LNCaP clone FGC (cell line): ENCODE results near the gene CLBA1.

Experiments
- DNase-seq: peaks from one replicate; pipeline ENCODE4 v3.0.0-alpha.2; 2011; ENCODE audit warnings: low read depth
- H3K4me3 ChIP-seq: 2 replicates; pipeline ENCODE4 v1.5.1; 2011; ENCODE audit warnings: mild to moderate bottlenecking, low read depth, low read length, control low read depth
- TF ChIP-seq, protein P1 (sequence below): IDR thresholded peaks from 2 replicates; pipeline ENCODE4 v1.5.1; 2012; ENCODE audit warnings: mild to moderate bottlenecking; ENCODE audit not compliant: control insufficient read depth, insufficient read depth; ENCODE audit errors: extremely low read depth

The CLBA1 gene

DNA sequence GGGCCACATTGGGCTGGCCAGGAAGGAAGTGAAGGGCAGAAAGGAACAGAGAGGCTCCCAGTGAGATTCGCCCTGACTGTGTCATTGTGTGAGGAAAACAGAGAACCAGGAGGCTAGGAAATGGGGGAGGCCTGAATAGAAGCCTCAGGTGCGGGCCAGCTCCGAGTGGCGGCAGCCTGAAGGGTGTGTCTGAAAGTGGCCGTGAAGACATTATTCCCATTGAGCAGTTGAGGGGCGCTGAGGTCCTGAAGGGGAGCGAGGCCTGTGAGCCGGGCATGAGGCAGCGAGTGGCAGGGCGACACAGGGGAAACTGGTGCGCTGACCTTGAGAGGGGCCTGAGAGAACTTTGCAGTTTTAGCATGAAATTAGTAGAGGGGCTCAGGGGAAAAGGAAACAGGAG is 6.9 kb downstream of the CLBA1 start:
- no peak overlapping the region for H3K4me3 ChIP-seq
- TF ChIP-seq, protein P1, sequence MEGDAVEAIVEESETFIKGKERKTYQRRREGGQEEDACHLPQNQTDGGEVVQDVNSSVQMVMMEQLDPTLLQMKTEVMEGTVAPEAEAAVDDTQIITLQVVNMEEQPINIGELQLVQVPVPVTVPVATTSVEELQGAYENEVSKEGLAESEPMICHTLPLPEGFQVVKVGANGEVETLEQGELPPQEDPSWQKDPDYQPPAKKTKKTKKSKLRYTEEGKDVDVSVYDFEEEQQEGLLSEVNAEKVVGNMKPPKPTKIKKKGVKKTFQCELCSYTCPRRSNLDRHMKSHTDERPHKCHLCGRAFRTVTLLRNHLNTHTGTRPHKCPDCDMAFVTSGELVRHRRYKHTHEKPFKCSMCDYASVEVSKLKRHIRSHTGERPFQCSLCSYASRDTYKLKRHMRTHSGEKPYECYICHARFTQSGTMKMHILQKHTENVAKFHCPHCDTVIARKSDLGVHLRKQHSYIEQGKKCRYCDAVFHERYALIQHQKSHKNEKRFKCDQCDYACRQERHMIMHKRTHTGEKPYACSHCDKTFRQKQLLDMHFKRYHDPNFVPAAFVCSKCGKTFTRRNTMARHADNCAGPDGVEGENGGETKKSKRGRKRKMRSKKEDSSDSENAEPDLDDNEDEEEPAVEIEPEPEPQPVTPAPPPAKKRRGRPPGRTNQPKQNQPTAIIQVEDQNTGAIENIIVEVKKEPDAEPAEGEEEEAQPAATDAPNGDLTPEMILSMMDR, result no peak
- no peak for DNase-seq

DNA sequence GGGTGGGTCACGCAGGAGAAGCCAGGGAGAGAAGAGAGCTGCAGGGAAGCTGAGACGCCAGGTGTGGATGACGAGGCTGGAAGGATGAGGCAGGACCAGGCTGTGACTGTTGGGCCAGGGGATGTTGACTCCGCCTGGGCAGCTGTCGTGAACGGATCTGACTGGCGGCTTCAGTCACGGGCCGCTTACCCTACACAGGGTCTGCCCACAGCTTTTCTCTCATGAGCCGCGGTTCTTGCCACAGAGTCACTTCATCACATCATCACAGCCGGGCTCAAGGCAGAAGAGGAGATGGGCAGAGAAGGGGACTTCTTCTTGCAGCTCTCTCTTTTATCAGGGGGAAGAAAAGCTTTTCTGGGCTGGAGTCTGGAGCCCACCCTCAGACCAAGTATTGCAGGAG is 7.7 kb downstream of the CLBA1 start:
- DNase-seq, result no peak
- no peak overlapping the region for H3K4me3 ChIP-seq
- TF ChIP-seq, protein P1, result no peak

DNA sequence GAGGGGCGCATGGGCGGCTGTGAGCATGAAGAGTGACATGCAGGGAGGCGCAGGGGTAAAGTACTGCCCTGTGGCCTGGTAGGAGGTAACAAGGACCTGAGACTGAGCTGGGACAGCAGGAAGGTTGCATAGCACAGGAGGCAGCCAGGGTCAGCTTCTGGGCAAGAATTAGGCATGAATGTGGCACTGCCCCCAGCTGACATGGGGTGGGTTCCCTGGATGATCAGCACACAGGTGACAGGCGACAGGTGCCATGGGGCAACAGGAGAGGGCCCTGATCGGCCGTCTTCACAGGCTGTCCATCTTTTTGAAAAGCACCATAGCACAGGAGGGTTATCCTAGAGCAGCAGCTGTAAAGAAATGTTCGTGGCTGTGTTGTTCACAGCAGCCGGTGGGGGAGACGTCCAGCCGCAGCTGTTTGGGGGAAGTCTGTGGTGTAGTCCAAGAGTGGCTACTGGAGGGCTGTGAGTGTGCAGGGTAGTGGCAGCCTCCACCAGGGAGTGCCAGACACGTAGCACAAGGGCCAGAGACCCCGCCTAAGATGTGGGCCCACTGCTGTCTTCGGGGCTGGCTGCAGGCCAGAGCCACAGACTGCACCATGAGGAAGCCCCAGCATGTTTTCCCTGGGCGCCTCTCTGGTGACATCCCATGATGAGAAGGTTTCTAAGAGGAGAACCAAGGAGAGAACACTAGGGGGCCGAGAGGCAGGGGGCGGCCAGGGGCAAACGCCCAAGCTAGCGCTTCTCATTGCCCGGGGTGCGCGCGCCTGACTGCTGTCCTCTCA is 8.4 kb downstream of the CLBA1 start:
- TF ChIP-seq, protein P1, result no peak
- no peak overlapping the region for H3K4me3 ChIP-seq
- DNase-seq, result no peak

DNA sequence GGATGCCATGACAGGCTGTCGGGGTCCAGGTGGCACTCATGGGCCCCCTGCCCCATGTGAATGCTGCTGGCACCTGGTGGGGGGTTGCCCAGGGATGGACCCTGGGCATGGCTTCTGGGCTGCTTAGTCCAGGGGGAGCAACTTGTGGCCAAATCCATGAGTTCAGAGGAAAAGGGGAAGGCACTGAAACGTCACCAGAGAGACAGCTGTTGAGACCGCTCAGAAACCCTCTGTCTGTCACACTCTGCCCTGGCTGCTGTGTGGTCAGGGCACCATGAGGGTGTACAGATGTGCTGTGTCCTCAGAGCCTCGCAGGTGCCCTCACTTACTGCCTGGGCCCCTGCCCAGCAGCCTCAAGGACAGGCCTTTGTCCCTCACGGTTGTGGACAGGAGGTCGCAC is 9.4 kb downstream of the CLBA1 start:
- no peak for DNase-seq
- H3K4me3 ChIP-seq, result no peak overlapping the region
- TF ChIP-seq, protein P1, result no peak

DNA sequence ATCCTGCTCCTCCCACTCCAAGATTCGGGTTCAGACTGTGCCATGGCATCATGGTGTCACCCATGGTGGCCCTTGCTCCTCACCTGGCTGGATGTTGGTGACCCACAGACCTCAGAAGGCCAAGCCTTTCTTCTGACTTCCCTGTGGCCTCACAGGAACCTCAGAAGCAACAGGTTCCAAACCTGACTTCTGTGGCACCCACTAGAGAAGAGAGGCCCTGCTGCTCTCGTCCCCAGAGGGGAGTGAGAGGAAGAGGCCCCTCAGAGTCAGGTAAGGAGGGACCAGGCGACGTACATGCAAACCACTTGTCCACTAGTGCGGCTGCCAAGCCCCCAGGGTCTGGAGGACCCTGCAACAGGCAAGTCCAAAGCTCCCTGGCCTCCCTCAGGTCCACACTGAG is 10.4 kb downstream of the CLBA1 start:
- TF ChIP-seq, protein P1, result no peak
- no peak for DNase-seq

DNA sequence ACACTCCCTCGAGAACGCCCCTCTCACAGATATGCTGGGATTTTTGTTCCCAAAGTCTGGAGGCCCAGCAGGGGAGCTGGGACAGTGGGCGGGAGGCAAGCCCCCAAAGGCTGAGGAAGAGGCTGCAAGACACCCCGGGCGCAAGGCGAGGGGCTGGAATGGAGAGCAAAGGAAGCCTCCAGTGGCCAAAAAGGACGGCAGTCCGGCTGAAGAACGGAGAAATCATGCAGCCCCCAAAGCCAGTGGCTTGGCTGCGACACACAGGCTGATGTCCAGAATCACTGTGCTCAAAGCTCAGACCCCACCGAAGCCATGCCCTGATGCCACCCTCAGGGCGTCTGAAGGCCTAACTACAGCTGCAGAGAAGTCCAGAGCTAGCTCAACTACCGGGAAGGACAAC is 10.9 kb downstream of the CLBA1 start:
- no peak overlapping the region for H3K4me3 ChIP-seq
- TF ChIP-seq, protein P1, result no peak
- no peak for DNase-seq

More for the DNA sequence above, 10.4 kb downstream of the CLBA1 start:
- no peak overlapping the region for H3K4me3 ChIP-seq

DNA sequence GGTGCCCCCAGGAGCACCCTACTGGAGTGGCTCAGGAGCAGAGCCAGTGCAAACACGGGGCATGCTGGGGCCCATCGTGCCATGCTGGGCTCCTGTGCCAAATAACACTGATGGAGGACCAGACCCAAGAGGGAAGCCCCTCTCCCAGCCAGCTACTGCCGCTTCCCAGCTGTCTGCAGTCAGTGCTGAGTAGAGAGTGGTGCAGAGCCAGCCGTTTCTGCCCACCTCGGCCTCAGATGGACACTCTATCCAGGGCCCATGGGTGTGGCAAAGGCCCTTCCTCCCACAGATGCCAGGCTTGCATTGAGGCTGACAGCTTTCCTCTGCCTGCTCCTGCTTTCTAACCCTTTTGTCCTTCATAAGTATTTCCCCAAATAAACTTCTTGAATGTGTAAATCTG is 13.2 kb downstream of the CLBA1 start:
- TF ChIP-seq, protein P1, result no peak
- no peak overlapping the region for H3K4me3 ChIP-seq
- DNase-seq, result no peak
